22Rv1 (cell line): Measurements from ENCODE around the gene ACSM3.

Experiments
- H3K27ac ChIP-seq: fragments of 450-650 bp; 2 replicates; pipeline ENCODE4 v1.5.1; 2017
- CTCF ChIP-seq: fragments of 450-650 bp; IDR thresholded peaks from 2 replicates; pipeline ENCODE4 v1.5.1; 2017; ENCODE audit warnings: mild to moderate bottlenecking
- ZFX ChIP-seq: fragments of 450-650 bp; IDR thresholded peaks from 2 replicates; pipeline ENCODE4 v1.6.1; 2017; ENCODE audit warnings: antibody characterized with exemption, borderline replicate concordance

Gene ACSM3

GRCh38 chr16:20826039-20826566 is 62.3 kb downstream of the ACSM3 start:
- H3K27ac ChIP-seq: no peak overlapping the region
- TF ChIP-seq ZFX (no peak), CTCF (no peak)

- TF ChIP-seq CTCF: no peak
- TF ChIP-seq ZFX: no peak
These were observed 65.7 kb downstream of the ACSM3 start for GRCh38 chr16:20829536-20829935.

GRCh38 chr16:20830372-20830771 is 66.6 kb downstream of the ACSM3 start:
- TF ChIP-seq CTCF: no peak
- no peak for TF ChIP-seq ZFX
- no peak overlapping the region for H3K27ac ChIP-seq

More at GRCh38 chr16:20829536-20829935, 65.7 kb downstream of the ACSM3 start:
- H3K27ac ChIP-seq: no peak overlapping the region

GRCh38 chr16:20833086-20833485 is 69.3 kb downstream of the ACSM3 start:
- no peak for TF ChIP-seq CTCF
- no peak for TF ChIP-seq ZFX
- H3K27ac ChIP-seq: no peak overlapping the region

- H3K27ac ChIP-seq: no peak overlapping the region
- TF ChIP-seq CTCF (no peak), ZFX (no peak)
These were observed 74.4 kb downstream of the ACSM3 start for GRCh38 chr16:20838240-20838639.

- no peak for TF ChIP-seq ZFX
- no peak for TF ChIP-seq CTCF
- no peak overlapping the region for H3K27ac ChIP-seq
These were observed 75.7 kb downstream of the ACSM3 start for GRCh38 chr16:20839504-20839903.

GRCh38 chr16:20844054-20844453 is 80.2 kb downstream of the ACSM3 start:
- no peak for TF ChIP-seq ZFX
- no peak for TF ChIP-seq CTCF
- H3K27ac ChIP-seq: no peak overlapping the region
